CD4-positive, alpha-beta T cell (primary cell): ENCODE data around the gene DAB2. TPM values are rescaled to one million over a fixed set of nuclear protein-coding genes. Genes with fewer than 3 reads are reported as not detected.

Source experiments
- ATAC-seq: fragments of 200-7000 bp; cut with Tn5 transposase; one replicate; pipeline ENCODE4 v1.10.0; 2022; ENCODE audit warnings: mild to moderate bottlenecking; ENCODE audit not compliant: poor library complexity
- CTCF ChIA-PET: fragments of 350-600 bp; sonication (Branson Sonifier 250); formaldehyde crosslinking; loops from one replicate; lab custom pipeline; 2021; ENCODE audit warnings: antibody characterized with exemption, inconsistent platforms; lab: Charles Lee
- POLR2A ChIA-PET: fragments of 350-600 bp; sonication (Branson Sonifier 250); formaldehyde crosslinking; loops from one replicate; lab custom pipeline; 2021; ENCODE audit warnings: antibody characterized with exemption, inconsistent platforms; lab: Charles Lee
- DNase-seq, 14 experiments: peaks; one replicate each; pipeline ENCODE4 v3.0.0-alpha.2; 2013 to 2020; ENCODE audit warnings: mixed read lengths in 2 of 14
- H3K27ac ChIP-seq, 2 donors: one replicate each; pipeline versions ENCODE4 v1.5.1 to v1.7.0; 2013; ENCODE audit warnings: low read length in 2 of 2, low read depth in 1 of 2, mild to moderate bottlenecking in 1 of 2
- H3K27me3 ChIP-seq, 2 experiments: 1 replicate in 1 of 2; 2 replicates in 1 of 2; pipeline versions ENCODE4 v1.6.1 to v1.7.0; 2013; ENCODE audit warnings: low read length in 2 of 2, control low read depth in 1 of 2, mild to moderate bottlenecking in 1 of 2, moderate library complexity in 1 of 2; ENCODE audit not compliant: insufficient read depth in 2 of 2, control insufficient read depth in 1 of 2
- H3K36me3 ChIP-seq: one replicate; pipeline ENCODE4 v1.6.1; 2013; ENCODE audit warnings: low read length, control low read depth; ENCODE audit not compliant: insufficient read depth
- H3K4me1 ChIP-seq: one replicate; pipeline ENCODE4 v1.6.1; 2013; ENCODE audit warnings: low read length, control low read depth; ENCODE audit not compliant: insufficient read depth
- H3K4me3 ChIP-seq: one replicate; pipeline ENCODE4 v1.5.1; 2013; ENCODE audit warnings: mild to moderate bottlenecking, low read length, moderate library complexity
- H3K9me3 ChIP-seq, 2 experiments: 1 replicate in 1 of 2; 2 replicates in 1 of 2; pipeline versions ENCODE4 v1.6.1 to v1.7.0; 2013; ENCODE audit warnings: low read length in 2 of 2, mild to moderate bottlenecking in 2 of 2, control low read depth in 1 of 2, moderate library complexity in 1 of 2; ENCODE audit not compliant: control insufficient read depth in 1 of 2, insufficient read depth in 1 of 2
- H3K27ac Mint-ChIP-seq: one replicate; pipeline ENCODE4 v1.8.0; 2020; ENCODE audit warnings: mixed read lengths
- H3K27me3 Mint-ChIP-seq: one replicate; pipeline ENCODE4 v1.8.0; 2021; ENCODE audit warnings: mixed read lengths
- H3K36me3 Mint-ChIP-seq: one replicate; pipeline ENCODE4 v1.8.0; 2021; ENCODE audit warnings: low read depth, mixed read lengths
- H3K4me1 Mint-ChIP-seq: one replicate; pipeline ENCODE4 v1.8.0; 2021; ENCODE audit warnings: low read depth, mixed read lengths
- H3K4me3 Mint-ChIP-seq: one replicate; pipeline ENCODE4 v1.8.0; 2020; ENCODE audit warnings: mild to moderate bottlenecking, mixed read lengths
- H3K9me3 Mint-ChIP-seq: one replicate; pipeline ENCODE4 v1.8.0; 2020; ENCODE audit warnings: mixed read lengths
- CTCF ChIP-seq: fragments of 200-600 bp; IDR thresholded peaks from one replicate; pipeline ENCODE4 v1.8.0; 2022; ENCODE audit warnings: antibody characterized with exemption, mild to moderate bottlenecking
- intact Hi-C, 2 experiments: fragments of 100-400 bp; cut with DNase I in 1 of 2; cut with micrococcal nuclease in 1 of 2; formaldehyde crosslinking; loops; one replicate each; pipeline versions ENCODE4 v1.15.1 to v1.9.0; 2023 to 2025; cut with DNase I, micrococcal nuclease
- total RNA-seq, 174 experiments: library from RNA in 2 of 174; stranded (reverse) in 2 of 174; gene quantifications; one replicate each; pipeline ENCODE4 v1.2.3 and lab custom pipeline; 2021 to 2026

Gene DAB2
- total RNA-seq, 2 experiments from 2014 or later: 0.31 to 0.47 TPM

- H3K27ac Mint-ChIP-seq: no peak overlapping the region
- no peaks in the 10 kb centered on the region for H3K36me3 ChIP-seq
- peaks cover 4 to 48% of the 10 kb centered on the region in 2 experiments for H3K27me3 ChIP-seq
- ChIA-PET CTCF (no interaction called here), POLR2A (no interaction called here)
- H3K27ac ChIP-seq: no peak overlapping the region
- DNase-seq (no peak), ATAC-seq (no peak)
- H3K4me1 ChIP-seq: no peaks in the 10 kb centered on the region
- H3K36me3 Mint-ChIP-seq: no peaks in the 10 kb centered on the region
- peaks cover 49% of the 10 kb centered on the region for H3K27me3 Mint-ChIP-seq
- H3K9me3 ChIP-seq: no peaks in the 10 kb centered on the region
- H3K4me3 ChIP-seq: no peak overlapping the region
- H3K9me3 Mint-ChIP-seq: no peaks in the 10 kb centered on the region
- no peaks in the 10 kb centered on the region for H3K4me1 Mint-ChIP-seq
- TF ChIP-seq CTCF: no peak
- intact Hi-C loops: no loop called here
- H3K4me3 Mint-ChIP-seq: no peak overlapping the region
Measured at GRCh38 chr5:39430461-39430860, 5.7 kb upstream of the DAB2 start.

GRCh38 chr5:39428640-39429039 lies 3.9 kb upstream of the DAB2 start:
- ChIA-PET POLR2A (no interaction called here), CTCF (no interaction called here)
- Mint-ChIP-seq H3K9me3 (no peaks in the 10 kb centered on the region), H3K4me1 (peaks cover 8% of the 10 kb centered on the region), H3K27me3 (peaks cover 67% of the 10 kb centered on the region), H3K27ac (no peak overlapping the region), H3K4me3 (no peak overlapping the region), H3K36me3 (no peaks in the 10 kb centered on the region)
- TF ChIP-seq CTCF: no peak
- H3K27ac ChIP-seq: no peak overlapping the region
- no peak for ATAC-seq
- H3K4me1 ChIP-seq: peaks cover 13% of the 10 kb centered on the region
- H3K9me3 ChIP-seq: no peaks in the 10 kb centered on the region
- intact Hi-C loops: no loop called here
- no peaks in the 10 kb centered on the region for H3K36me3 ChIP-seq
- H3K27me3 ChIP-seq: peaks cover 19 to 59% of the 10 kb centered on the region in 2 experiments
- DNase-seq: no peak
- no peak overlapping the region for H3K4me3 ChIP-seq

DNA sequence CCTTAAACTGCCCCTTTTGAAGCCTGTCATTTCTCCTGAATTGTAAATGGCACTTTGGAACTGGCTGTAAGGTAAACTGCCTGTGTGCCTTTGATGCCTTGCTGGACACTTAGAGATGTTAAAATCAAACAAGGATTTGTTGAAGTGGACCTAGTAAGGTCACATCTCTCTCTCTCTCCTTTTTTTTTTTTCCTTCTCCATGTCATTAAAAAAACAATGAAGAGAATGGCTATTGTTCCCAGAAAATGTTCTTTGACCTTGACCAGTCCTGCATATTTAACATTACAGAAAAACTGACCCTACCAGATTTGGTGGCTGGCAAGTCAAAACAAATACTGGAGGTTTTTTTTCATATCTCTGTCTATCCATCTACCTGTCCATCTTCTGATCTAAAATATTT lies 2.9 kb upstream of the DAB2 start:
- intact Hi-C loops: no loop called here
- Mint-ChIP-seq H3K27me3 (peaks cover 74% of the 10 kb centered on the region), H3K36me3 (no peaks in the 10 kb centered on the region), H3K9me3 (no peaks in the 10 kb centered on the region), H3K27ac (no peak overlapping the region), H3K4me3 (no peak overlapping the region), H3K4me1 (peaks cover 8% of the 10 kb centered on the region)
- ATAC-seq: no peak
- CTCF ChIA-PET: no interaction called here
- POLR2A ChIA-PET: no interaction called here
- Histone ChIP-seq H3K27me3 (peaks cover 21 to 61% of the 10 kb centered on the region in 2 experiments), H3K27ac (no peak overlapping the region), H3K9me3 (no peaks in the 10 kb centered on the region), H3K4me1 (peaks cover 13% of the 10 kb centered on the region), H3K36me3 (no peaks in the 10 kb centered on the region), H3K4me3 (no peak overlapping the region)
- TF ChIP-seq CTCF: no peak
- no peak for DNase-seq
